GM19239 (cell line): ENCODE results near the gene PTGES.
"Not testable (repeated sequence)": the region's sequence is repeated elsewhere in the genome, so short reads cannot be mapped to it uniquely, and the experiment has no call there.

ENCODE experiments used
- DNase-seq: peaks from one replicate; pipeline ENCODE4 v3.0.0; 2011; ENCODE audit warnings: low spot score; ENCODE audit not compliant: insufficient read length
- FAIRE-seq: peaks from 2 replicates; lab custom pipeline; 2011; peaks lifted over from hg19 to GRCh38; lab: Jason Lieb, UNC

PTGES gene, protein sequence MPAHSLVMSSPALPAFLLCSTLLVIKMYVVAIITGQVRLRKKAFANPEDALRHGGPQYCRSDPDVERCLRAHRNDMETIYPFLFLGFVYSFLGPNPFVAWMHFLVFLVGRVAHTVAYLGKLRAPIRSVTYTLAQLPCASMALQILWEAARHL

DNA sequence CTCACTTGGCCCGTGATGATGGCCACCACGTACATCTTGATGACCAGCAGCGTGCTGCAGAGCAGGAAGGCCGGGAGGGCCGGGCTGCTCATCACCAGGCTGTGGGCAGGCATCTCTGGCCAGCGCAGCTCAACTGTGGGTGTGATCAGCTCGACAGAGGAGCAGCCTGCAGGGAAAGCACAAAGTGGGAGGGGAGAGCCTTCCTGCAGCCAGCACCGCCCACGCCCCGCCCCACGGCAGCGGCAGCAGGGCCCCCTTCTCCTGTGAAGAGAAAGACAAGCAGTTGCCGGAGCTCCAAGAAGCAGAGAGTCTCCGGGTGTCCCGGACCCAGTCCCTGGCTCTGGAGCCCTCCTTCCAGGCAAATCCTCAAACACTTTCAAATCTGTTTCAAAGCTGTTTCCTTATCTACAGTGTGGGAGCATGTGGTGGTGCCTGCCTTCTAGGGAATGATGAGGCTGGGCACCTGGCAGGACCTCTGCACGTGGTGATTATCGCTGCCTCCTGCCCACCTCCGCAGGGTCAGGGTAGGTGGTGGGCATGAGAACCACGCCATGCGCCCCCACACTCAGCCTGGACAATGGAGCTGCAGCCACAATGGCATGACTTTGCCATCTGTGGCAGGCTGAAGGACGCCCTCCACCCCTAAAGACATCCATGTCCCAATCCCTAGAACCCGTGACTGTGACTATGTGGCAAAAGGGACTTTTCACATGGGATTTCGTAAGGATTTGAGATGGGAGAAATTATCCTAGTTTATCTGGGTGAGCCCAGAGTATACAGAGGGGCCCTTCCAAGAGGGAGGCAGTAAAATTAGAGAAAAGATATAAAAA is at the start of gene PTGES:
Gene PTGES, minus strand, starts transcription at position 143 of the 830 bp plus-strand sequence. Its CDS starts 30 bp downstream, at position 113.
- FAIRE-seq, result no peak
- DNase-seq, result no peak

DNA sequence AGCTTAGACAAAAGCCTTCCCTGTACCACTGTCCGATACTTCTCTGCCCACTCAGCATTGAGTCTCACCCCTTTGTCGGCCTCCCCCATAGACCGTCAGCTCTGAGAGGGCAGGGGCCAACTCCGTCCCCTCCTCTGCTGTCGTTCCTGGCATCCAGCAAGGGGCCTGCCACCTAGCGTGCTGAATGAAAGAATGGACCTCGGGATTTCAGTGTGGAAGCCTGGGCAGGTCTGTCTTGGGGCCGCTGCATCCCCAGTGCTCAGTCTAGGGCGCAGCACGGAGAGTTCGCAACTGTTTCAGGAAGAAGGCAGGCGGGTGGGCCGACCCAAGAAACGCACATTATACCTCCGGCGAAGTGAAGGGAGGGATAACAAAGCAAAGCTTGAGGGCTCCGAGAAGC is 48.7 kb upstream of the PTGES start:
- DNase-seq, result no peak
- no peak for FAIRE-seq

DNA sequence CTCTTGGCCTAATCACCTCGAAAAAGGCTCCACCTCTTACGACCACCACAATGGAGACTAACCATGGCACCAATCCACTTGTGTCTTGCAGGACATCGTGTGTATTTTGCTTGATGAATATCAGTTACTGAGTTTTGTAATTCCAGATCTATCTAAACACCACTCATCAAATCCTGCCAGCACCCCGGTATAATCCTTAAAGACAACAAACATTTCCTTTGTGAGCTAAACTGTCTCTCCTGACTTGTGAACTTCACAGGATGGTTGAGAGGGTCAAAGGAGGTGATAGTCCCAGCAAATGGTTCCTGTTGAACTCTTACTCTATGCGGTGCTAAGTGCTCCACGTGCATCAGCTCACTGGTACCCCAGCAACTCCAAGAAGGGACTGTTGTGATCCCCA is 46.1 kb upstream of the PTGES start:
- no peak for FAIRE-seq

DNA sequence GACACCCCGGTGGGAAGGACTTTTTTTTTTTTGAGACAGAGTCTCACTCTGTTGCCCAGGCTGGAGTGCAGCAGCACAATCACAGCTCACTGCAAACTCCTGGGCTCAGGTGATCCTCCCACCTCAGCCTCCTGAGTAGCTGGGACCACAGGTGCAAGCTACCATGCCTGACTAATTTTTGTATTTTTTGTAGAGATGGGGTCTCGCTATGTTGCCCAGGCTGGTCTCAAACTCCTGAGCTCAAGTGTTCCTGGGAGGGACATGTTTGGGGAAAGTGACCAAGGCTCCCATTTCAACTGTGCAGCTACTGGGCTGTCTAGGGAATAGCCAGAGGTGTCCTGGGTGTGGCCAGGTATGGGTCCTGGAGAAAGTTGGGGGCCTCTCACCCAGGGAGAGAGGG is 43.2 kb upstream of the PTGES start:
- not testable (repeated sequence) for DNase-seq, FAIRE-seq

More for the DNA sequence above, 46.1 kb upstream of the PTGES start:
- DNase-seq, result no peak

DNA sequence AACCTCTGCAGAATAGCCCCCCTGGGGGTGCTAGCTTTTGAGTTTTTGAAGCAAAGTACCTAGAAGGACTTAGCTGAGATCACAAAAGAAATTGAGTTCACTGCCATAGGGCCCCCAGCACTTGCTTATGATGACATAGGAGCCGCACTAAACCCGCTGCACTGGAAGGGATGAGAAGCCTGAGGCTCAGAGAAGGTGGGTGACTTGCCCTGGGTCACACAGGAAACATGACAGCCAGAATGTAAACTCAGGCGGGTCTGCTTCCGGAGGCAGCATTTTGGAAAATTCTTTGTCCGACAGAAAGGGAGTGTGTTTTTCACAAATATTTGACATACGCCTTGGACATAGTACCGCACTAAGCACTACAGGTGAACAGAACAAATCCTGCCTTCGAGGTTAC is 41.7 kb upstream of the PTGES start:
- FAIRE-seq, result no peak
- DNase-seq, result no peak

DNA sequence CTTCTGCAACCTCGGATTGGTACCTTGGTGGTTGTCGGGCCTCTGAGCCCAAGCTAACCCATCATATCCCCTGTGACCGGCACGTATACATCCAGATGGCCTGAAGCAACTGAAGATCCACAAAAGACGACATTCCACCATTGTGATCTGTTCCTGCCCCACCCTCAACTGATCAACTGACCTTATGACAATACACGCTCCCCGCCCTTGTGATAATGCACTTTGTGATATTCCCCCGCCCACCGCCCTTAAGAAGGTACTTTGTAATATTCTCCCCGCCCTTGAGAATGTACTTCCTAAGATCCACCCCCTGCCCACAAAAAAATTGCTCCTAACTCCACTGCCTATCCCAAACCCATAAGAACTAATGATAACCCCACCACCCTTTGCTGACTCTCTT is 33.6 kb upstream of the PTGES start:
- DNase-seq (no peak), FAIRE-seq (no peak)

DNA sequence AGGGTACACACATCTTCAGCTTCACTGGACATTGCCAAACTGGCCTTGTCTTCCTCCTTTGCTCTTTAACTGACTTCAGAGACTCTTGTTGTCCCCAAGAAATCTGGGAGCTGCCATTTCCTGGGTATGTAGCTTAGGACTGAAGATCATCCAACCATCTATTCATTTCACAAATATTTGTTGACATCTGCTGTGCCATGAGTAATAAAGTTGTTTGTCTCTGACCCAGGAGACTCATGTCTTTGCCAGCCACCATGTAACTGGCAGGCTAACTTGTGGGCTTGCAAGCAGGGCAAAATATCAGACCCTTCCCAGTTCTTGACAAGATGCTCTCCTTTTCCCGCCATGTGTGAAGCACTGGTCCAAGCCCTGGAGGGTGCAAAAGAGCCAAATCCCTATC is 33.0 kb upstream of the PTGES start:
- no peak for FAIRE-seq
- no peak for DNase-seq

DNA sequence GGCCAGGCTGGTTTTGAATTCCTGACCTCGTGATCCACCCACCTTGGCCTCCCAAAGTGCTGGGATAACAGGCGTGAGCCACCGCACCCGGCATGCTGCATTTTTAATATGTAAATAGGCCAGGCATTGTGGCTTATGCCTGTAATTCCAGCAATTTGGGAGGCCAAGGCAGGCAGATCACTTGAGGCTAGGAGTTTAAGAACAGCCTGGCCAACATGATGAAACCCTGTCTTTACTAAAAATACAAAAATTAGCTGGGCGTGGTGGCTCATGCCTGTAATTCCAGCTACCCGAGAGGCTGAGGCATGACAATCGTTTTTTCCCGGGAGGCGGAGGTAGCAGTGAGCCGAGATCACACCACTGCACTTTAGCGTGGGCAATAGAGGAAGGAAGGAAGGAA is 32.1 kb upstream of the PTGES start:
- not testable (repeated sequence) for FAIRE-seq, DNase-seq

DNA sequence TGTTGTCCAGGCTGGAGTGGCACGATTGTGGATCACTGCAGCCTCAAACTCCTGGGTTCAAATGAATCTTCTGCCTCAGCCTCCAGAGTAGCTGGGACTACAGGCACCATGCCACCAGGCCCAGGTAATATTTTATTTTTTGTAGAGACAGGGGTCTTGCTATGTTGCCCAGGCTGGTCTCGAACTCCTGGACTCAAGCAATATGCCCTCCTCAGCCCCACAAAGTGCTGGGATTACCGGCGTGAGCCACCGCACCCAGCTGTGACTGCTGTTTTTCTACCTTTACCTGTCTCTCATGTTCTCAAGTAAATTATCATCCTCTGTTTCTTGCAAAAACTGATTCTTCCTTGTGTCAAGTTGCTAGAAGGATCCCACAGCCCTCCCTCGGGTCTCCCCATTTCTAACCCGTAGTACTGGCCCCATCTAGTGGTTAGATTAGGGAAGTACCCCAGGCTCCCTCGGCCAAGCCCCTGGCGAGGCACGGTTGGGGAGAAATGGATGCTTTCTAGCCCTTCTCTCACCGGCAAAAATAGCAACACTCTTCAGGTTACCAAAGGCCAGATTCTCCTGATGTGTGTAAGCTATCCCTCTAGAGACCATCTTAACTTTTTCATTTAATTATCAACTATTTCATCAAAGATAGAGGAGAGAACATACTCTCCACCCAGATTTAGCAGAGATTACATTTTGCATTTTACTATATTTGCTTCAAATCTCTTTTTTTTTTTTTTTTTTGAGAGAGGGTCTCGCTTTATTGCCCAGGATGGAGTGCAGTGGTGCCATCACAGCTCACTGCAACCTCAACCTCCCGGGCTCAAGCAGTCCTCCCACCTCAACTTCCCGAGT is 30.9 kb upstream of the PTGES start:
- FAIRE-seq (peak; percentile 93), DNase-seq (peak; percentile 80)

DNA sequence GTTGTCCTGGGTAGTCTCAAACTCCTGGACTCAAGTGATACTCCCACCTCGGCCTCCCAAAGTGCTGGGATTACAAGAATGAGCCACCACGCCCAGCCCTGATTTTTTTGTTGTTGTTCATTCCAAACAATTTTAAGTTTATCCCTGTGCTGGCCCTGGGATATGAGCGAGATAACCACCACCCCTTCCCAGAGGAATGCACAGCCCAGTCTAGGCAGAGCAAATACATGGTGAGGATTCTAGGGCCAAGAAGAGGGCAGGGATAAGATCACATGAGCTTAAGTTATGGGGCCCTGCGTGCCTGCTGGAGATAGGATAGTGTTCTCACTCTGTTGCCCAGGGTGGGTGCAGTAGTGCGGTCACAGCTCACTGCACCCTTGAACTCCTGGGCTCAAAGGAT is 29.1 kb upstream of the PTGES start:
- FAIRE-seq, result no peak
- no peak for DNase-seq

DNA sequence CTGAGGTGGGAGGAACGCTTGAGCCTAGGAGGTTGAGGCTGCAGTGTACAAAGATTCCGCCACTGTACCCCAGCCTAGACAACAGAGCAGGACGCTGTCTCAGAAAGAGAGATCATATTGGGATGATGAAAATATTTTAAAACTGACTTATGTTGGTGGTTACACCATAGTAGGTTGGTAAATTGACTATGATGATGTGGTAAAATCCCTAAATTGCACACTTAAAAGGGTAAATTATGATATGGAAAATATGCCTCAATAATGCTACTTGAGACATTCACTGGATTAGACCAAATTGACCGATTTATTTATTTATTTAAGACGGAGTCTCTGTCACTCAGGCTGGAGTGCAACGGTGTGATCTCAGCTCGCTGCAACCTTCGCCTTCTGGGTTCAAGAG is 28.3 kb upstream of the PTGES start:
- no peak for DNase-seq

DNA sequence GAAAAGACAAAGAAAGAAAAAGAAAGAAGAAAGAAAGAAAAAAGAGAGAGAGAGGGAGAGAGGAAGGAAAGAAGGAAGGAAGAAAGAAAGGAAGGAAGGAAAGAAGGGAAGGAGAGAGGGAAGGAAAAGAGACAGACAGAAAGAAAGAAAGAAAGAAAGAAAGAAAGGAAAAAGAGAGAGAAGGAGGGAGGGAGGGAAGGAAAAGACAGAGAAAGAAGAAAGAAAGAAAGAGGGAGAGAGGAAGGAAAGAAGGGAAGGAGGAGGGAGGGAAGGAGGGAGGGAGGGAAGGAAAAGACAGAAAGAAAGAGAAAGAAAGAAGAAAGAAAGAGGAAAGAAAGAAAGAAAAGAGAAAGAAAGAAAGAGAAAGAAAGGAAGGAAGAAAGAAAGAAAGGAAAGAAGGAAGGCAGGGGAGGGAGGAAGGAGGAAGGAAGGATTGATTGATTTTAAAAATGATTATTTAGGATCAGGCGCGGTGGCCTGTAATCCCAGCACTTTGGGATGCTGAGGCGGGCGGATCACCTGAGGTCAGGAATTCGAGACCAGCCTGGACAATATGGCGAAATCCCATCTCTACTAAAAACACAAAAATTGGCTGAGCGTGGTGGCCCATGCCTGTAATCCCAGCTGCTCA is 26.8 kb upstream of the PTGES start:
- no peak for FAIRE-seq
- DNase-seq, result no peak

More for the DNA sequence above, 28.3 kb upstream of the PTGES start:
- FAIRE-seq, result no peak

DNA sequence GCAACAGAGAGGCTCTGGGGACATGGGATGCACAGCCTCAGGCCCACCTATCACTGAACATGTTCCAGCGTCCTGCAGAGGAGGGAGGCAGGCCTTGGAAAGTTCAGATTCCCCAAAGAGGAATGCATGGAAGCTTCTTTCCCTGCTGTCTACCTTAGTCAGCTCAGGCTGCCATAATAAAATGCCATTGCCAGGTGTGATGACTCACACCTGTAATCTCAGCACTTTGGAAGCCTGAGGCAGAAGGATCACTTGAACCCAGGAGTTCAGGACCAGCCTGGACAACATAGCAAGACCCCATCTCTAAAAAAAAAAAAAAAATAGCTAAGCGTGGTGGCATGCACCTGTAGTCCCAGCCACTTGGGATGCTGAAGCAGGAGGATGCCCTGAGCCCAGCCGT is 25.6 kb upstream of the PTGES start:
- FAIRE-seq, result no peak

DNA sequence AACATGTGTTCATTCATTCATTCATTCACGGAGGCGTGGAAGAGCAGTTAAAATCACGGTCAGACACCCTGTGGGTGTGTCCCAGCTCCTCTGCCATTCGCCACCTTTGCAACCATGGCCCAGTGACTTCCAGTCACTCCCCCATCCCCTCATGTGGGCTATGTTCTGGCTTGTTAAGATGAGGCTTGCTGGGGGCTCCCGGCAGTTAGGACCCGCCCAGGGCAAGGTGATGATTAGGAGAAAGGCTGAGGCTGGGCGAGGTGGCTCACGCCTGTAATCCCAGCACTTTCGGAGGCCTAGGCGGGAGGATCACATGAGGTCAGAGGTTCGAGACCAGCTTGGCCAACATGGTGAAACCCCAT is 24.9 kb upstream of the PTGES start:
- DNase-seq (no peak), FAIRE-seq (no peak)

More for the DNA sequence above, 25.6 kb upstream of the PTGES start:
- no peak for DNase-seq

DNA sequence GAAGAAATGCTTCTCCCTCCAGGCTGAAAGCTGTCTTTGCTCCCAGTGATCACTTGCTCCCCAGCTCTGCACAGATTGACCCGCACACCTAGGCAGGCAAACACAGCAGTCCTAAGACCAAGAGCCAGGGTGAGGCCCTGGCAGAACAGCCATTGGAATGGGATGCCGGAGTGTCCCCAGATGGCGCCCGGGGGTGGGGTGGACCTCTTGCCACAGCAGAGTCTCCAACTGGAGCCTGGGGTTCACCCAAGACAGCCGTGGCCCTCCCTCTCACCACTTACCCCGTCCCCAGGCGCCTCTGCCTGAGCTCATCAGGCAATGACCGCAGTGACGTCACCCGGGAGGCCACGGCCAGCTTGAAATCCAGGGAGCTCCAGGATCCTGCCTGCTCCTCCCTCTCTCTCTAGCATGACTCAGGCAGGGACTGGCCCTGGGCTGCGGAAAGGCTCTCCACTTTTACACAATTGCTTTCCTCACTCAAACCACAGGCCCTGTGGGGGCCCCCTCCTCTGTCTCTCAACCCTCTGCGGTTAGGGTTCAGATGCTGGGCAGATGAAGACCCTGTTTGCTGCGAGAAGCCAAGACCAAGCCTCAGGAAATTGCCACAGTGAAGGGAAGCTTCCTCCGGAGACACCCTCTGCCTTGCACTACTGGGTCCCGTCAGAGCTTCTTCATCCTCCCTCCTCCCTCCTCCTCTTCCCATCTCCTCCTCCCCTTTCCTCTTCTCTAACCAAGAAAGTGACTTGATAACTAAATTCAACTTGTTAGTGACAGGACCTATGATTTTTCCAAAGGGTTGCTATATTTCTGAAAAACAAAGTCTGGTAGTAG is 24.3 kb upstream of the PTGES start:
- DNase-seq (no peak), FAIRE-seq (no peak)

DNA sequence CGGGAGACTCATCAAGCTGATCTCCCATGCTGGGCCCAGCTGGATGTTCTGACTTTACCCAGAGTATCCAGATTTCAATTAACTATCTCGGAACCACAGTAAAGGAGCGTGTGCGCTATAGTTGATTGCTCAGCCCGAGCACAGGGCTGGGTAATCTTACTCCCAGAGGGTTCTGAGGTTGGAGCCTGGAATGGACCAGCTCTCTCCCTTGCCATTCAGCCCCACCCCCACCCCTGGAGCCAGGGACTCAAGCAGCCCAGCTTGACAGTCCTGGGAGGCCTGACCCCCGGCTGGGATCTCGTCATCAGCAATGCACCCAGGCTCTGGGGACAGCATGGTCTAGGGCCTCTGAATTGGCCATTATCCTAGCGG is 23.7 kb upstream of the PTGES start:
- DNase-seq (no peak), FAIRE-seq (no peak)

DNA sequence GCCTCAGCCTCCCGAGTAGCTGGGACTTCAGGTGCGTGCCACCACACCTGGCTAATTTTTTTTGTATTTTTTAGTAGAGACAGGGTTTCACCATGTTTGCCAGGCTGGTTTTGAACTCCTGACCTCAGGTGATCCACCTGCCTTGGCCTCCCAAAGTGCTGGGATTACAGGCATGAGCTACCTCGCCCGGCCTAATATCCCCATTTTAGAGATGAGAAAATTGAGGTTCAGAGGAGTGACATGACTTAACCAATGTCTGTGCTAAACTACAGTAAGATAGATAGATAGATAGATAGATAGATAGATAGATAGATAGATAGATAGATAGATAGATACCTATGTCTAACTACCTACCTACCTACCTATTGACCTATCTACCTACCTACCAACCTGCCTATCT is 23.3 kb upstream of the PTGES start:
- not testable (repeated sequence) for FAIRE-seq, DNase-seq

DNA sequence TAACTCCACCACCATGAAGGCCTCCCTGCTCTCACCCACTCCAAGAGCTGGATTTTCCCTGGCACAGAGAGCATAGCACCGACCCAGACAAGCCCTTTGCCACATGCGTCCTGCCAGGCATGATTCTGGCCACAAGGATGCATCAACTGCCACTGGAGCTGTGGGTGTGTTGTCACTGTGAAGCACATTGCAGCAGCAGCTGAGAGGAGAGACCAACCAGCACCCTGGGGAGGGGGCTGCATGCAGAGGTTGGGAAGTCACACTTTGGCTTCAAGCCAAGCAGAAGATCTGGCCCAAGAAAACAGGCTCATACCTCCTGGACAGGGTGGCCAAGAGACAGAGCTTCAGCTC is 22.6 kb upstream of the PTGES start:
- FAIRE-seq (no peak), DNase-seq (no peak)

DNA sequence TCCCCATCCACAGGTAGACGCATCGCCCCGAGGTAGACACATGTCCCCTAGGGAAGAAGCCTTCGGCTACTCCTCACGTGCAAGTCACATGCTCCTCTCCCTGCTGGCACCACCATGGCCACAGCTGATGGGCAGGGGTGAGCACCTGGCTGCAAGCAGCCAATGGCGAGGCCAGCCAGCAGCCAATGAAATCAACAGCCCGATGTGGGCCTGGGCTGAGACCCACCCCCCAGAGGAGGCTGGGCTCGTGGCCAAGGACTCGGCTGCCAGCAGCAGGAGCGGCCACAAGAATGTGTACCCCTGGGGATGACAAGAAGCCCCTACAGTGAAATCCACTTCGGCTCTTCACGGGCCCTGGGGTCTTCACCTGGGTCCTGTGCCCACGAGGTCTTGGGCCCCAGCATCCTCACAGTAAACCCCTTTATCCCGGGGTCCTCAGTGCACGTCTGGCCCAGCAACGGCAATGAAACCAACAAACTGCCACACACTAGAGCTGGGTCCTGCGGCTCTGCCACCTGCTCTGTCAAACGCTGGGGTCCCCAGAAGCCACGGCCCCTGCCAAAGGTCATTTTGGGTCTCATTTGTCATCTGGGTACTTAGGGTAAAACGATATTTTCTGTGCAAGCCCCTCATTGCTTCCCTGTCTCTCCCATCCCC is 22.1 kb upstream of the PTGES start:
- no peak for FAIRE-seq
- DNase-seq, result no peak
